HCT116 (cell line): ENCODE results near the gene TOP2B. TPM values are rescaled to one million over a fixed set of nuclear protein-coding genes. Genes with fewer than 3 reads are reported as not detected.

Experiments used
- ATAC-seq: fragments of 200-7000 bp; cut with Tn5 transposase; 2 replicates; pipeline ENCODE4 v1.9.1; 2020; ENCODE audit warnings: mild to moderate bottlenecking, moderate library complexity
- BruUV-seq: library from RNA; stranded (reverse); fragments of 400-500 nt; replicated peaks from 2 replicates; lab custom pipeline; 2021; lab: Mats Ljungman, UMichigan
- CTCF ChIA-PET: fragments of 300-600 bp; sonication (Branson Sonifier 250); formaldehyde crosslinking; loops from one replicate; lab custom pipeline; 2021; ENCODE audit warnings: antibody characterized with exemption; lab: Charles Lee
- POLR2A ChIA-PET: fragments of 300-600, 350-600 bp; sonication (Branson Sonifier 250); formaldehyde crosslinking; loops from one replicate; lab custom pipeline; 2021; ENCODE audit warnings: antibody characterized with exemption; lab: Charles Lee
- RAD21 ChIA-PET, 2 experiments: fragments of 300-600 bp; sonication (Branson Sonifier 250); formaldehyde crosslinking; loops; one replicate each; lab custom pipeline; 2023; ENCODE audit warnings: low total read pairs in 2 of 2; ENCODE audit not compliant: uncharacterized antibody in 2 of 2, unreplicated experiment in 2 of 2, low non-redundant PET in 1 of 2; lab: Charles Lee
- DNase-seq: peaks from one replicate; pipeline ENCODE4 v3.0.0-alpha.2; 2010; ENCODE audit warnings: low read depth, low spot score
- H2AFZ ChIP-seq: fragments of 200-600 bp; shearing (Covaris generic), sonication (generic); 2 replicates; pipeline ENCODE4 v1.6.1; 2017; ENCODE audit warnings: low read depth, mixed run types, mixed read lengths, antibody characterized with exemption, low read length; ENCODE audit not compliant: poor library complexity, severe bottlenecking
- H3K27ac ChIP-seq: 2 replicates; pipeline ENCODE4 v1.5.1; 2012; ENCODE audit warnings: low read depth, low read length
- H3K27me3 ChIP-seq: fragments of 200-600 bp; sonication (generic); 2 replicates; pipeline ENCODE4 v1.6.1; 2016; ENCODE audit warnings: mixed run types, low read length, mixed read lengths; ENCODE audit not compliant: insufficient read depth
- H3K36me3 ChIP-seq, 2 experiments: fragments of 200-500 bp in 1 of 2; fragments of 200-600 bp in 1 of 2; sonication (Bioruptor generic) in 1 of 2; sonication (generic) in 1 of 2; 2 replicates each; pipeline versions ENCODE4 v1.5.1 to v1.6.1; 2014 to 2016; ENCODE audit warnings: low read length in 2 of 2, inconsistent platforms in 1 of 2, mixed read lengths in 1 of 2, mixed run types in 1 of 2; ENCODE audit not compliant: insufficient read depth in 2 of 2, control insufficient read depth in 1 of 2
- H3K4me1 ChIP-seq, 2 experiments: fragments of 200-600 bp in 1 of 2; sonication (generic) in 1 of 2; 2 replicates each; pipeline versions ENCODE4 v1.5.1 to v1.6.1; 2012 to 2017; ENCODE audit warnings: low read length in 2 of 2, inconsistent platforms in 1 of 2, mild to moderate bottlenecking in 1 of 2, mixed read lengths in 1 of 2, mixed run types in 1 of 2, moderate library complexity in 1 of 2; ENCODE audit not compliant: insufficient read depth in 2 of 2, control insufficient read depth in 1 of 2
- H3K4me2 ChIP-seq: fragments of 200-600 bp; sonication (generic); 2 replicates; pipeline ENCODE4 v1.6.1; 2017; ENCODE audit warnings: mixed run types, low read length, mixed read lengths
- H3K4me3 ChIP-seq, 2 experiments: fragments of 200-600 bp in 1 of 2; sonication (generic) in 1 of 2; replicated peaks in 1 of 2; 2 replicates each; pipeline ENCODE4 v1.5.1; 2011 to 2016; ENCODE audit warnings: low read length in 2 of 2, control low read depth in 1 of 2, low read depth in 1 of 2, mild to moderate bottlenecking in 1 of 2, mixed read lengths in 1 of 2, mixed run types in 1 of 2
- H3K79me2 ChIP-seq: fragments of 200-600 bp; sonication (generic); 2 replicates; pipeline ENCODE4 v1.6.1; 2017; ENCODE audit warnings: mild to moderate bottlenecking, mixed run types, low read length, moderate library complexity, mixed read lengths; ENCODE audit not compliant: insufficient read depth
- H3K9ac ChIP-seq: fragments of 200-600 bp; sonication (generic); 2 replicates; pipeline ENCODE4 v1.6.1; 2016; ENCODE audit warnings: low read length, mixed read lengths
- H3K9me2 ChIP-seq: fragments of 200-600 bp; sonication (generic), shearing (Covaris generic); 2 replicates; pipeline ENCODE4 v1.6.1; 2017; ENCODE audit warnings: mixed run types, mild to moderate bottlenecking, moderate library complexity; ENCODE audit not compliant: insufficient read depth
- H3K9me3 ChIP-seq, 2 experiments: fragments of 200-500 bp in 1 of 2; fragments of 200-600 bp in 1 of 2; sonication (Bioruptor generic) in 1 of 2; sonication (generic) in 1 of 2; 2 replicates each; pipeline ENCODE4 v1.6.1; 2014 to 2017; ENCODE audit warnings: low read length in 2 of 2, mixed read lengths in 2 of 2, inconsistent platforms in 1 of 2, low read depth in 1 of 2, mild to moderate bottlenecking in 1 of 2, mixed run types in 1 of 2, moderate library complexity in 1 of 2; ENCODE audit not compliant: control insufficient read depth in 1 of 2, insufficient read depth in 1 of 2
- H4K20me1 ChIP-seq: fragments of 200-600 bp; sonication (generic), shearing (Covaris generic); 2 replicates; pipeline ENCODE4 v1.6.1; 2017; ENCODE audit warnings: mixed run types, mild to moderate bottlenecking, moderate library complexity; ENCODE audit not compliant: insufficient read depth
- CBX3 ChIP-seq: IDR thresholded peaks from 2 replicates; pipeline ENCODE4 v1.6.1; 2012; ENCODE audit warnings: low read depth
- CTCF ChIP-seq, 3 experiments: fragments of 200-600 bp in 1 of 3; sonication (generic) in 1 of 3; IDR thresholded peaks in 2 of 3; conservative IDR thresholded peaks in 1 of 3; 2 replicates each; pipeline ENCODE4 v1.5.1; 2012 to 2017; ENCODE audit warnings: low read depth in 2 of 3, low read length in 2 of 3, antibody characterized with exemption in 1 of 3, borderline replicate concordance in 1 of 3, control low read depth in 1 of 3, mild to moderate bottlenecking in 1 of 3, mixed read lengths in 1 of 3, mixed run types in 1 of 3, moderate library complexity in 1 of 3; ENCODE audit not compliant: insufficient read depth in 1 of 3
- EGR1 ChIP-seq: IDR thresholded peaks from 2 replicates; pipeline ENCODE4 v1.6.1; 2012; ENCODE audit warnings: low read depth
- ELF1 ChIP-seq: IDR thresholded peaks from 2 replicates; pipeline ENCODE4 v1.6.1; 2012; ENCODE audit warnings: low read depth, borderline replicate concordance
- EZH2 ChIP-seq: fragments of 200-600 bp; sonication (generic); IDR thresholded peaks from 2 replicates; pipeline ENCODE4 v1.6.1; 2017; ENCODE audit warnings: antibody characterized with exemption, mixed run types
- EZH2phosphoT487 ChIP-seq: fragments of 200-600 bp; IDR thresholded peaks from 2 replicates; pipeline ENCODE4 v1.6.1; 2018; ENCODE audit warnings: antibody characterized with exemption, borderline replicate concordance
- FOSL1 ChIP-seq: IDR thresholded peaks from 2 replicates; pipeline ENCODE4 v1.6.1; 2012; ENCODE audit warnings: low read depth
- JUND ChIP-seq: IDR thresholded peaks from 2 replicates; pipeline ENCODE4 v1.6.1; 2012
- POLR2A ChIP-seq: IDR thresholded peaks from 2 replicates; pipeline ENCODE4 v1.7.0; 2011; ENCODE audit warnings: borderline replicate concordance; ENCODE audit not compliant: insufficient read depth, insufficient read length; ENCODE audit errors: extremely low read depth
- POLR2AphosphoS5 ChIP-seq: IDR thresholded peaks from 2 replicates; pipeline ENCODE4 v1.6.1; 2011; ENCODE audit warnings: mild to moderate bottlenecking, low read depth, low read length, moderate library complexity
- RAD21 ChIP-seq: IDR thresholded peaks from 2 replicates; pipeline ENCODE4 v1.6.1; 2012; ENCODE audit warnings: low read depth, mild to moderate bottlenecking
- SRF ChIP-seq: IDR thresholded peaks from 2 replicates; pipeline ENCODE4 v1.6.1; 2012; ENCODE audit warnings: low read depth
- YY1 ChIP-seq: IDR thresholded peaks from 2 replicates; pipeline ENCODE4 v1.6.1; 2011; ENCODE audit warnings: low read length, low read depth, moderate library complexity, mild to moderate bottlenecking; ENCODE audit not compliant: insufficient replicate concordance; ENCODE audit errors: extremely low read depth
- ZBTB33 ChIP-seq: IDR thresholded peaks from 2 replicates; pipeline ENCODE4 v1.6.1; 2011; ENCODE audit warnings: mild to moderate bottlenecking, low read length, moderate library complexity; ENCODE audit not compliant: insufficient replicate concordance; ENCODE audit errors: extremely low read depth
- ZFX ChIP-seq: fragments of 450-650 bp; IDR thresholded peaks from 2 replicates; pipeline ENCODE4 v1.6.1; 2017
- intact Hi-C: fragments of 100-400 bp; cut with micrococcal nuclease; formaldehyde crosslinking; loops from 2 replicates; pipeline ENCODE4 v1.10.0; 2022
- total RNA-seq: library from RNA; stranded (reverse); gene quantifications from one replicate; pipeline ENCODE4 v1.2.1, GENCODE V29; 2021; ENCODE audit not compliant: unreplicated experiment
- TF ChIP-seq, protein P1 (sequence below): IDR thresholded peaks from 2 replicates; pipeline ENCODE4 v1.6.1; 2012; ENCODE audit warnings: low read depth
- TF ChIP-seq, protein P2 (sequence below): IDR thresholded peaks from 2 replicates; pipeline ENCODE4 v1.6.1; 2012

TOP2B gene
- total RNA-seq, 1 experiment from 2014 or later = 101 TPM

DNA sequence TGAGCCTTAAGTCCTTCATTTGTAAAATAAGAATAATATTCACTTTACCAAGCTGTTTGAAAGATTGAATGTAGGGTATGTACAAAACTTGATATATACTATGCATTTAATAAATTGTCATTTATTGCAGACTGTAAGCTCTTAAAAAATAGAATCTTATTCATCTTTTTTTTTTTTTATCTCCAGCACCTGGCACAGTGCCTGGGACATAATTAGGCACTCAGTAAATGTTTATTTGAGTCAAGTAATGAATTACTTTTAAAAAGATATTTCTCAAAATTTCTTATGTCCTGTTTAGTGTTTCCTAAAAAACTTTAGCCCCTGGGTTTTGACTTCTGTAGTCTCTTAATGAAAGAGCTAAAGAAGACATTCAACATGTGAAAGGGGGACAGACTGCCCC lies 71.7 kb downstream of the TOP2B start:
- intact Hi-C loops = loop anchor here (2.0 to 5.0 kb wide), 4 partner anchors 151 to 818 kb away; no protein-coding TSS in a partner anchor
- no peaks in the 10 kb centered on the region; a peak in 2 of 4 replicates for H3K36me3 ChIP-seq
- no peak overlapping the region for H3K9ac ChIP-seq
- H3K4me2 ChIP-seq = peak overlapping the region; percentile 38
- peaks cover 8 to 12% of the 10 kb centered on the region in 2 experiments; a peak in 2 of 4 replicates for H3K4me1 ChIP-seq
- no peaks in the 10 kb centered on the region for H4K20me1 ChIP-seq
- no peak overlapping the region for H3K27ac ChIP-seq
- H3K9me2 ChIP-seq = no peaks in the 10 kb centered on the region
- no TSS peak for BruUV-seq
- no peaks in the 10 kb centered on the region for H3K79me2 ChIP-seq
- TF ChIP-seq SRF (no peak), RAD21 (no peak), EZH2phosphoT487 (no peak), FOSL1 (no peak), ZFX (no peak), CTCF (IDR thresholded peaks at IDR 0.05 in 2 of 3, conservative IDR thresholded peaks at IDR 0.05 in 1 of 3; ENCODE audit: borderline replicate concordance in 1 of 3, insufficient read depth in 1 of 3, low read depth in 2 of 3, low read length in 2 of 3) (no peak), ZBTB33 (no peak), CBX3 (no peak), YY1 (no peak), JUND (no peak), EGR1 (no peak), POLR2A (no peak), EZH2 (no peak), POLR2AphosphoS5 (no peak), ELF1 (no peak)
- TF ChIP-seq, protein P1, sequence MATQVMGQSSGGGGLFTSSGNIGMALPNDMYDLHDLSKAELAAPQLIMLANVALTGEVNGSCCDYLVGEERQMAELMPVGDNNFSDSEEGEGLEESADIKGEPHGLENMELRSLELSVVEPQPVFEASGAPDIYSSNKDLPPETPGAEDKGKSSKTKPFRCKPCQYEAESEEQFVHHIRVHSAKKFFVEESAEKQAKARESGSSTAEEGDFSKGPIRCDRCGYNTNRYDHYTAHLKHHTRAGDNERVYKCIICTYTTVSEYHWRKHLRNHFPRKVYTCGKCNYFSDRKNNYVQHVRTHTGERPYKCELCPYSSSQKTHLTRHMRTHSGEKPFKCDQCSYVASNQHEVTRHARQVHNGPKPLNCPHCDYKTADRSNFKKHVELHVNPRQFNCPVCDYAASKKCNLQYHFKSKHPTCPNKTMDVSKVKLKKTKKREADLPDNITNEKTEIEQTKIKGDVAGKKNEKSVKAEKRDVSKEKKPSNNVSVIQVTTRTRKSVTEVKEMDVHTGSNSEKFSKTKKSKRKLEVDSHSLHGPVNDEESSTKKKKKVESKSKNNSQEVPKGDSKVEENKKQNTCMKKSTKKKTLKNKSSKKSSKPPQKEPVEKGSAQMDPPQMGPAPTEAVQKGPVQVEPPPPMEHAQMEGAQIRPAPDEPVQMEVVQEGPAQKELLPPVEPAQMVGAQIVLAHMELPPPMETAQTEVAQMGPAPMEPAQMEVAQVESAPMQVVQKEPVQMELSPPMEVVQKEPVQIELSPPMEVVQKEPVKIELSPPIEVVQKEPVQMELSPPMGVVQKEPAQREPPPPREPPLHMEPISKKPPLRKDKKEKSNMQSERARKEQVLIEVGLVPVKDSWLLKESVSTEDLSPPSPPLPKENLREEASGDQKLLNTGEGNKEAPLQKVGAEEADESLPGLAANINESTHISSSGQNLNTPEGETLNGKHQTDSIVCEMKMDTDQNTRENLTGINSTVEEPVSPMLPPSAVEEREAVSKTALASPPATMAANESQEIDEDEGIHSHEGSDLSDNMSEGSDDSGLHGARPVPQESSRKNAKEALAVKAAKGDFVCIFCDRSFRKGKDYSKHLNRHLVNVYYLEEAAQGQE = no peak
- TF ChIP-seq, protein P2, sequence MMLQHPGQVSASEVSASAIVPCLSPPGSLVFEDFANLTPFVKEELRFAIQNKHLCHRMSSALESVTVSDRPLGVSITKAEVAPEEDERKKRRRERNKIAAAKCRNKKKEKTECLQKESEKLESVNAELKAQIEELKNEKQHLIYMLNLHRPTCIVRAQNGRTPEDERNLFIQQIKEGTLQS = no peak
- TF ChIP-seq, all 23 proteins: peak for 0
- ChIA-PET CTCF (interaction anchor here (1.1 to 3.0 kb wide), 4 partner anchors 11 to 559 kb away, joined by 3 to 14 read pairs (median 4); no protein-coding TSS in a partner anchor), POLR2A (no interaction called here), RAD21 (interaction anchor here in 1 of 2 experiments (0.6 kb wide), 1 partner anchor 404 kb away, joined by 3 read pairs; no protein-coding TSS in a partner anchor)
- no peaks in the 10 kb centered on the region for H3K27me3 ChIP-seq
- no peak for ATAC-seq
- H3K4me3 ChIP-seq = no peak overlapping the region
- H2AFZ ChIP-seq = no peak overlapping the region
- no peak for DNase-seq
- H3K9me3 ChIP-seq = no peaks in the 10 kb centered on the region
